Smooth muscle cell of bladder (primary cell): ENCODE measurements around the gene KISS1. TPM values are rescaled to one million over a fixed set of nuclear protein-coding genes. Genes with fewer than 3 reads are reported as not detected.

ENCODE experiments used
- total RNA-seq: library from RNA; depleted of rRNA; stranded (reverse); fragments of >200 nt; gene quantifications from 2 replicates; pipeline ENCODE4 v1.2.3, GENCODE V29; 2014

The KISS1 gene
- 0.71 TPM in 1 of 2 replicates, not detected in the other for total RNA-seq

GRCh38 chr1:204196068-204196795 lies at the start of gene KISS1:
KISS1 (minus strand) TSS chr1:204196491; CDS start chr1:204192876, 3,615 bp downstream.

DNA sequence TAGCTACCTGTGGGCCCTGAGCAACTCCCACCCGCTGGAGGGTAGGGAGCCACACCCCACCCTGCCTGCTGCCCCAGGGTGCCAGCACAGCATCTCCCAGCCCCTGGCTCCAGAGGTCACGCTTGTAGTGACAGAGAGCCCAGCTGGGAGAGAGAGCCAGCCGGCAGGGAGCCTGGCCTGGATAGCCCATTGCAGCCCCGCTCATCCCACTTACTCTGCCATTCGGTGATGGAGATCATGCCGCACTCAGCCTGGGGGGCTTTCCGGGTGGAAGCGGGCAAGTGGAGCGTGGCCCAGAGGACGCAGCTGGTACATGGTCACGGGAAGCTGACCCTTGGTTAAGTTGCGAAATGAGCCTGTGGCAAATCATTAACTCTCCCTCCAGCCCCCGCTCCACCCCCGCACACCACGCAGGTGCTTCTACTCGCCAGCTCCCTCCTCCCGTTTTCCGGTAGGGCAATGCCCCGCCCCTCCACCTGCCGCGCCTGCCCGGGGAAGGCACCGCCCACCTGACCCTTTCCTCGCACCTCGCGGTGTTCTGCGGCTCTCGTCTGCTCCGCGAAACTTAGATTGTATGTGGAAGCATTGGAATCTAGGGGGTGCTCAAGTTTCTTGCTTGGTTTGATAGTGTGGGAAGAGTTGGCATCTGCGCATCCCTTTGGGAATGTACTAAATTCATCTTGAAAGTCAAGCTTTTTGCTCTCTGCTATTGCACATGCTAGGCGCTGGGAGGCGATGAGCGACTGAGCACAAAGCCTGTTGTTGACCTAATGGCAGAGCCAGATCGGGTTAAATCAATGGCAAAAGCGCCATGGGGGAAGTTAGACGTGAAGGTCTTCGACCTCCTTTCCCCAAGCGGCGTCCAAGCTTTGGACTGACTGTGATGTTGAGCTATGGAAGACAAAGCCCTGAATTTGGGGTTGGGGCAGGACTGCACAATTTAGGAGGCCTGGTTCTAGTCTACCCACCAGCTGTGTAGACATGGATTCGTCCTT lies 17.7 kb upstream of the KISS1 start, which contains the start of gene GOLT1A:
Gene GOLT1A, minus strand, starts transcription at position 321 of the 995 bp plus-strand sequence. Its CDS starts 82 bp downstream, at position 239.

GRCh38 chr1:204166219-204166618 lies 30.1 kb downstream of the KISS1 start, which contains the start of gene REN:
REN (minus strand) TSS chr1:204166337; CDS start chr1:204166293, 44 bp downstream.

GRCh38 chr1:204151552-204152309 lies 44.6 kb downstream of the KISS1 start, which contains the start of gene ETNK2:
ETNK2 (minus strand) TSS chr1:204152044; CDS start chr1:204151852, 192 bp downstream.

Other genes with a start within 250 kb of the KISS1 start
- gene SOX13, start 123.4 kb downstream of the KISS1 start, total RNA-seq = 2.2 and 2.8 TPM in 2 replicates
- 2.3 and 5.4 TPM in 2 replicates for gene ETNK2, start 44.4 kb downstream of the KISS1 start, total RNA-seq
- gene REN, start 30.2 kb downstream of the KISS1 start, total RNA-seq = 0.14 and 0.28 TPM in 2 replicates
- not detected in 2 replicates for gene GOLT1A, start 17.5 kb upstream of the KISS1 start, total RNA-seq
- 1.5 and 1.8 TPM in 2 replicates for gene PLEKHA6, start 163.4 kb upstream of the KISS1 start, total RNA-seq
- 21.9 and 23.5 TPM in 2 replicates for gene PPP1R15B, start 215.3 kb upstream of the KISS1 start, total RNA-seq